ENCODE results near the gene SLC35G4.

GRCh38 chr18:11586896-11587295 is 22.5 kb upstream of the SLC35G4 start:
- TF ChIP-seq POLR2A (IDR thresholded peaks at IDR 0.05; ENCODE audit: low read length) (no peak), GATA1 (IDR thresholded peaks at IDR 0.05; ENCODE audit: low read depth, low read length) (no peak)
